PC-9 (cell line): ENCODE data around the gene C5orf63.

Experiments used
- CTCF ChIP-seq: fragments of 200-600 bp; sonication (generic); conservative IDR thresholded peaks from 2 replicates; pipeline ENCODE4 v1.6.1; 2017; ENCODE audit warnings: mixed run types, antibody characterized with exemption, mild to moderate bottlenecking, moderate library complexity
- EZH2 ChIP-seq: fragments of 200-600 bp; sonication (generic); IDR thresholded peaks from 2 replicates; pipeline ENCODE4 v1.8.0; 2017; ENCODE audit warnings: antibody characterized with exemption, low read depth

GRCh38 chr5:127011153-127011552, 62.1 kb downstream of the C5orf63 start:
- no peak for TF ChIP-seq CTCF
- TF ChIP-seq EZH2: no peak
